HG03378 (cell line): ENCODE data around the gene ACYP2.
A peak's percentile ranks its signal among the peaks of the same experiment; 100 is the strongest.
"Not testable (repeated sequence)": the region's sequence is repeated elsewhere in the genome, so short reads cannot be mapped to it uniquely, and the experiment has no call there.

Experiments
- ATAC-seq: cut with Tn5 transposase; IDR thresholded peaks from one replicate; pipeline ENCODE4 v1.9.1; 2021; ENCODE audit warnings: mild to moderate bottlenecking, moderate library complexity; ENCODE audit not compliant: unreplicated experiment

The ACYP2 gene

GRCh38 chr2:54096141-54096540 is 19.3 kb upstream of the ACYP2 start:
- ATAC-seq = not testable (repeated sequence)

DNA sequence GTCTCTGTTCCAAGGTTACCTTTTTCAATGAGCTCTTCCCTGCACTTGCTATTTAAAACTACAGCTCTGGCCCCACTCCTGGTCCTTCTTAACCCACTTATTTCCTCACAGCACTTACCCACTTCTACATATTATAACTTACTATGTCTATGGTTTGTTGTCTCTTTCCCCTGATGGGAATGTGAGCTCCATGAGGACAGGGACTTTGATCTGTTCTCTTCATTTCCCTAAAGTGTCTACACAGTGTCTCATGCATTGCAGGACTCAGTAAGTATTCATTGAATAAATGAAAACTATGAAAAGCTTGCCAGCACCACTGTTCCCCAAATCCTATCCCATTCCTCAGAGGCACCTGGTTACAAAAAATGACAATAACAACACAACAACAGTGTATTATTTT is 18.3 kb upstream of the ACYP2 start:
- no peak for ATAC-seq

- ATAC-seq = no peak
Observed at GRCh38 chr2:54099370-54099769, 16.0 kb upstream of the ACYP2 start.

GRCh38 chr2:54099829-54100585 is 15.4 kb upstream of the ACYP2 start:
- peak; percentile 64 for ATAC-seq

GRCh38 chr2:54100772-54101171 is 14.6 kb upstream of the ACYP2 start:
- ATAC-seq = no peak

GRCh38 chr2:54103454-54104314 is 11.7 kb upstream of the ACYP2 start:
- ATAC-seq = peak; percentile 43

GRCh38 chr2:54106631-54107454 is 8.6 kb upstream of the ACYP2 start:
- ATAC-seq = no peak

- no peak for ATAC-seq
Observed at GRCh38 chr2:54107455-54107764, 8.0 kb upstream of the ACYP2 start.

GRCh38 chr2:54107903-54108615 is 7.4 kb upstream of the ACYP2 start:
- ATAC-seq = no peak

GRCh38 chr2:54109848-54110247 is 5.6 kb upstream of the ACYP2 start:
- ATAC-seq = no peak

DNA sequence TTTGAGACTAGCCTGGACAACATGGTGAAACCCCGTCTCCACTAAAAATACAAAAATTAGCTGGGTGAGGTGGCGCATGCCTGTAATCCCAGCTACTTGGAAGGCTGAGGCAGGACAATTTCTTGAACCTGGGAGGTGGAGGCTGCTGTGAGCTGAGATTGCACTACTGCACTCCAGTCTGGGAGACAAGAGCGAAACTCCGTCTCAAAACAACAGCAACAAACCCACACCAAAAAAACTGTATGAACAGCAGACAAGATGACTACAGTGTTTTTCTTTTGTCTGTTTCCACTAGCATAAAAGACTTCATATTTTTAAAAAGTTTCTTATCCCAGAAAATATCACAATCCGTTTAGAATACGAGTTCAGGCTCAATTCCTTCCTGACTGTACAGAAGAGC is 936 bp upstream of the ACYP2 start:
- not testable (repeated sequence) for ATAC-seq

DNA sequence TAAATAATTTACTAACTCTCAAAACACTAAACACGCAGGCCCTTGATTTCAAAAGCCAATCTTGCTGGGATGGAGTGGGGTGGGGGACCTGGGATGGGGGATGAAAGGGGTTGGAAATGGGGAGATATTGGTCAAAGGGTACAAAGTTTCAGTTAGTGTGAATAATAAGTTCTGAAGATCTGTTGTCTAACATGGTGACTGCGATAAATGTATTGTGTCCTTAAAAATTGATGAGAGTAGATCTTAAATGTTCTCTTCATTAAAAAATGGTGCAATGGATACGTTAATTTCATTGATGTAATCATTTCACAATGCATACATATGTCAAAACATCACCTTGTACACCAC is 505 bp upstream of the ACYP2 start:
- ATAC-seq = no peak

DNA sequence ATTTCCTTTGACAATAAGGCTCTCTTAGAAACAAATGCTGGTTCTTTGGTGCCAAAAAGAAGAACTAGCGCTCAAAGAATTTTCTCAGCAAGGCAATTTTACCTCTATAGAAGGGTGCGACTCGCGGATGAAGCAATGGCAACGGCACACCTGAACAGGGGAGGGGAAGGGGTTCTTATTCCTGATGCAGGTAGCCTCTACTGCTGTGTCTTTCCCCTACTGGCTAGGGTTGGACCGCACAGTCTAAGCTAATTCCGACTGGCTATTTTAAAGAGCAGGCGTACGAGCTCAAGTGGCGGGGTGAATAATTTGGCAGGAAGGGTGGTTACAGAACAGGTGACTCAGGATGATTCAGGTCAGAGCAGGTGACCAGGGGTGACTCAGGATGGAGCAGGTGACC is 1.2 kb downstream of the ACYP2 start:
- not testable (repeated sequence) for ATAC-seq

GRCh38 chr2:54120950-54121349 is 5.5 kb downstream of the ACYP2 start:
- no peak for ATAC-seq

DNA sequence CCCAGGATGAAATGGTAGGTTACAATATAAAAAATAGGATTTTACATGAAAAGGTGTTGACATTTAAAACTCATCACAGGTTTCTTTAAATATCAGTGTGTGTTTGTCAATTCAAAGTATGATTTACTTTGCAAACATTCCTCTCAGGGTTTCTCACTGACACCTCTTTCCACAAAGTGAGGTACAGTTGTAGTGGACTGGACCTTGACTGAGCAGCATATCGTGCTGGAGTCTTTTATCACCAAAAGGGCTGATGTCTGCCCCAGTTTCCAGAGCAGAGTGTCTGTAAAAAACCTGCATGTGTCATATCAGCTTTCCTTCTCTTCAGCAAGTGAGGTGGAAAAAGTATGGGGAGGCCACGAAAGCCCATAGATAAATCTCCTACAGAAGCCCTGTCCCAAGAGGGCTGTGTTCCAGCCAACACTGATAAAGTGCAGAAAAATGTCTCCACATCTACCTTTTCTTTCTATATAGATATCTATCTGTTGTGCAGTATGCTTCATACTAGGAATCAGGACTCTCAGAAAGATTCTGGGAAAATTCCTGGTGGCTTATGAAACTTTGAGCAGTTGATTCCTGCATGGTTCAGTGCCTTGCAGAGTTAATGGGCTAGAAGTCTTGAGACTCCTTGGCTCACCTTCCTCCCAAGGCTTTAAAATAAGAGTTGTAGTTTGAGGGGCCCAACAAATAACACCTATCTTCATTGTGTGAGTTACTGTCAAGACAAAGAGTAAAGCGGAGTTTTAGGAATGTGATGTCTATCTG is 6.9 kb downstream of the ACYP2 start:
- no peak for ATAC-seq

DNA sequence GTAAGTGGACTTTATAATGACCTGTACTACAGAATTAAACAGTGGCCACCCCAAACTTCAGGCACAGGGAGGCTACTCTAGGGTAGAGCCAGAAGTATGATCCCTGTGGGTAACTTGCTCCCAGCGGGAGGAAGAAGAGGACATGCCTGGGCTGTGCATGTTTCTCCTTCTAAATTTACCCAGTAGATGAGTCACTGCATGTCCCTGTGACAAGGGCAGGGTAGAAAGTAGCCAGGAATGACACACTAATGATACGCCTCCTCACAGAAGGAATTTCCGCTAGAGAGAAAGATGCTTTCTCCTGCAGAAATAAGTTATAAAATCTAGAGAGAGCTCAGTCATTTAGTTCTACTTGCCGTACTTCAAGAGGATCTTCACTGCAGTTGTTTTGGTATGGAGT is 7.5 kb downstream of the ACYP2 start:
- no peak for ATAC-seq

DNA sequence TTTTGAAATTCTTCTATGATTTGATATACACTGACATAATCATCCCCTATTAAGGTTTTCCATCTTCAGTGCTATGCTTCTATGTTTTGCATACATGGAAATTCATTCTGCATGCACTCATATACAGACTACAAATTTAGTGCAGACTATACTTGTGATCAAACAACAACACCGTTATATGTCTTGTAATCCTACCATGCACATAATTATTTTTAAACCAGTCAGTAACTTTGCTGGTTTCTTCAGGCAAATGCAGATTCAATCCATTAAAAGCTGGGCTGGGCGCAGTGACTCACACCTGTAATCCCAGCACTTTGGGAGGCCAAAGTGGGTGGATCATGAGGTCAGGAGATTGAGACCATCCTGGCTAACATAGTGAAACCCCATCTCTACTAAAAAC is 11.8 kb downstream of the ACYP2 start:
- ATAC-seq = not testable (repeated sequence)

DNA sequence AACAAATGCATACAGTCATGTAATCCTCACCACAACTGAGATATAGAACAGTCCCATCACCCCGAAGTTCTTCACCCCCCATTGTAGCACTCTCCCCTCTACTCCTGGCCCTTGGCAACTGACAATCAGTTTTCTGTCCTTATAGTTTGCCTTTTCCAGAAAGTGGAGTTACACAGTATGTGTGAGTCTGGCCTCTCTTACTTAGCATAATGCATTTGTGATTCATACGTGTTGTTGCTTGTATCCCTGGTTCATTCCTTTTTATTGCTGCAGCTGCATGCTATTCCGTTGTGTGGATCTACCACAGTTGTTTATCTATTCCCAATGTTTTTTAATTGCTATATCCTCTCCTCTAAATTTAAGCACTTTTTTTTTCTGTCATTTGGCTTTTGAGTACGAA is 17.6 kb downstream of the ACYP2 start:
- no peak for ATAC-seq

- ATAC-seq = no peak
Observed at GRCh38 chr2:54139210-54139609, 23.8 kb downstream of the ACYP2 start.

GRCh38 chr2:54143780-54144179 is 28.4 kb downstream of the ACYP2 start:
- no peak for ATAC-seq
